CD4-positive, alpha-beta T cell treated with Interferon alpha-2 for 1 hour (primary cell): ENCODE measurements around the gene PRKD1.

ENCODE experiments used
- DNase-seq, 2 donors: peaks; one replicate each; pipeline ENCODE4 v3.0.0-alpha.2; 2020 to 2022

The PRKD1 gene

GRCh38 chr14:29829851-29830250 lies 97.8 kb downstream of the PRKD1 start:
- DNase-seq = no peak

- no peak for DNase-seq
Observed at GRCh38 chr14:29823816-29824215, 103.8 kb downstream of the PRKD1 start.

GRCh38 chr14:29822430-29822709 lies 105.3 kb downstream of the PRKD1 start:
- no peak for DNase-seq

GRCh38 chr14:29821661-29822429 lies 105.8 kb downstream of the PRKD1 start:
- DNase-seq = no peak

- DNase-seq = no peak
Observed at GRCh38 chr14:29821242-29821641, 106.4 kb downstream of the PRKD1 start.

DNA sequence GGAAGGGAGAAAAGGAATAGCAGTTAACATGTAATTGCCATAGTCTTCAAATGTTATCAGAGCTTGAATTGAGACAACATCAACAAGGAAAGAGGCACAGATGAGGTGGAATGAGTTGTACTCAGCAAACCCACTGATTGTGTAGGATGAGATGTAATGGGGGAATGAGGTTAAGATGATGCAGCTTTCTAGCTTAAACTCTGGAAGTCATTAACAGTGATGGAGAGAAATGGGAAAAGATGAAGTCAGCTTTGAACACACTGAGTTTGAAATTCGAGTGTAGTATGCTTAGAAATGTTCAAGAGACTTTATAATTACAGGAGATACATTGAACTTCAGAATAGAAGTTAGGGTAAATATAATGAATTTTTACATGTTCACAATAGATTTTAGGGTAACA lies 106.9 kb downstream of the PRKD1 start:
- DNase-seq = no peak

DNA sequence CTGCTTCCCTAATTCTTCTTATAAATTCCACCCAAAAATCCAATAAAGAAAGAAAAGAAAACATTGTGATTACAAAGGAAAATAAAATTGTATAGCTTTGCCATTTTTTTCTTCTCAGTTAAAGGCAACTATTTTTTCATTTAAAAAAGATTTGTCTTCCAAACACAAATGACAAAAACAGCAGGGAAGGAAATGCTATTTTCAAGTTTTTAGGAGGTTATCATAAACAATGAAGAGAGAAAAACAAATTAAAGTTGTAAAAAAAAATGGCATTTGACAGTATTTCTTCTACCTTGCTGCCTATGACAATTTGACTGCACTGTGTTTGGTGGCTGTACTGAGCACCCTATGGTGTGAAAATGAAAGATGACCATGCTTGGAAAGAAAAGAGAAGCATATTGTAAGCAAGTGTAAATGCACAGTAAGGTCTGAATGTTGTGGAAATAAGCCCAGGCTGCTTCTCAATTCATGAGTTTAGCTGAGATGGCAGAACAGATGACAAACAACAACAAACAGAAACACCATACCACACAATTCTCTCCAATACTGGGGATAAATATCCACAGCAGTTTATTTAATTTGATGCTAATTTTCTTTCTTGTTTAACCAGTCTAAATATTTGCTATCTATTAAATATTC lies 109.8 kb downstream of the PRKD1 start:
- DNase-seq = no peak

- DNase-seq = no peak
Observed at GRCh38 chr14:29815016-29815674, 112.5 kb downstream of the PRKD1 start.

DNA sequence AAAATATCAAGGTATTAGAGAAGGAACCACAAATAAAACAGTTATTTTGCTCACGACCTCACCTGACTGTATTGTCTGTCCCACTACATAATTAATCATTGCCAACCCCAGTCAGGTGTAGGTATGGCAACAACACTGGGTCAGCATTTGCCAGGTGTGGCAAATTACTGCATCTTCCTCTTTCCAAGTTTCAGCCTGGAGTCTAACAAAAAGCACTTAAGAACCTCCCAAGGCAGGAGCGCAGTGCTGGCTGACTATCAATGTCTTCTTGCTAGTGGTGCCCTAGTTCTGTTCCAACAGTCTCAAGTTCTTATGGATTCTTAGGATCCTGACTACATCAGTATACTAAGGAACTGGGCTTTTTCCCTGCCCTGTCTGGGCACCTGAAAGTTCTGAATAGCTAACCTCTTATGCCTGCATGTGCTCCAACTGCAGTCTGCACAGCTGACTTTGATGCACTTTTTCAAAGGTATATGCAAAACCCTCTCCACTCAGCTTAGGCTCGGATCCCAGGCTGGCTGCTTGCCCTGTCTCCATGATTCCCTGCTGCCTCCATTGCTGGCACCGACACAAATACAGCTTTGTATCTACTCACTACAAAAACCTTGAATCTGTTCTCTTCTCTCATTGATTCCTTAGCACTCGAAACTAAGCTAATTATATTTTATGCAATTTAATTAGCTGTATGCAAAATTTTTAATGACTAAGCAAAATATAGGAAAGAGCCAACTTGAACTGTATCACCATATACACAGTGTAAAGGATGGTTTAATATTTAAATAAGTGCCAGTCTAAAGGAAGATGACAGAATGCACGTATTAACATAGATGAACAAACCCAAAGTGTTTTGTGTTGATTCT lies 113.3 kb downstream of the PRKD1 start:
- DNase-seq = no peak

DNA sequence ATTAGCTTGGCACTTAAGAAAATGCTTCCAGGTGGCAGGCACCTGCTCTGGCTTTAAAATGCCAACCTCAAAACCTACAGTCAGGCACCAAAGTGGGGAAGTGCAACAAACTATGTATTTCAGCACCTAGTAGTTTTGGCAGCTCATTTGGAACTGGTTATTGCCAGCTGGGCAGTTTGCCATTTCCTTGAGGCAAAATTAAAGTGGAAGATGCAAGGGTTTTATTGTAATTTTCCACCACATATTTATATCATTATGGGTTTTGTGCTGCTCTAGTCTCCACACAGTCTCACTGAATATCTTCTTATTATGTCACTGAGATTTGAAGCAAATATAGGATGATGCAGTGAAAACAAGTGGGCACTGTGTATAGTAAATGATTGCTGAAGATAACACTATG lies 117.0 kb downstream of the PRKD1 start:
- DNase-seq = no peak

GRCh38 chr14:29810064-29810463 lies 117.6 kb downstream of the PRKD1 start:
- no peak for DNase-seq

DNA sequence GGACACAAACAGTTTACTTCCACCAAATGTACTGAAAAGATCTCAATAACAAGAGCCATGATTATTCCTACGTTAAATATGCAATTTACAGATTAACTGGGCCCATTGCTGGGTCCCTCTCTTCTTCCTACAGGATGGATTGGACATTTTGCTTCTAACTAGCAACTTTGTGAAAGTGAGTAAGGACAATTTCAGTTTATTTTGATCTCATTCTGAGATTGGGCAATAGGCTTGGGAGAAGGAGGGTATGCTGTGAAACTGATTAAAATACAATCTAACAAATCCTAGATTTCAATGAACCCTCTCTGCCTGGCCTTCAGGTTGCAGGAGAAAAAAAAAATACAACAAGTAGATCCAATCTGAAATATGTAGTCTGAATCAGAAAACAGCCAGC lies 121.5 kb downstream of the PRKD1 start:
- DNase-seq = no peak

DNA sequence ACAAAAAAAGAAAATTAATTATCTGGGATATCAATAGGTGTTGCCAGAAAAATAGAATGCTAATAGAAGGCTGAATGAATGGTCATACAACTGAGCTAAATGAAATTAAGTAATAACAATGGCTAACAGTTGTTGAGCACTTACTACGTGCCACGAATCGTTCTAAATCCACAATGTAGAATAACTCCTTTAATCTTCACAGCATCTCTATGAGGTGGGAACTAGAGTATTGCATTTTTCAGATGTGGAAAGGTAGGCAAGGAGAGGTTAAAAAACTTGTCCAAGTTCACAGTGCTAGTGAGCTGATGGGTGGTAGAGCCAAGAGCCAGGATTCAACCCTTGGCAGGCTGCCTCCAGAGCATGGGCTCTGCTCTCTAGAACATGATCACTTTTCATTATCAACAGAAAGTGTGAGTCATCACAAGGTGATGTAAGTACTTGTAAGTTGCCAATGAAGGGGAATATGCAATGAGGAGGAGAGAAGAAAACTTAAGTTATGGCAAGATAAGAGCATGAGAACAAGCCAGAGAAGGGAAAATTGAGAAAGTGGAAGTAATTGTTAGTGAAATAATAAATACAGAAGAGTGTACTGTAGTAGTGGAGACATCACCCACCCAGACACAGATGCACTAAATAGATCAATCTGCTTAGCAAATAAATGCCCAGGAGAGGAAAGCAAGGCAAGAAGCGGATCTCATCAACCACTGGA lies 122.1 kb downstream of the PRKD1 start:
- no peak for DNase-seq

DNA sequence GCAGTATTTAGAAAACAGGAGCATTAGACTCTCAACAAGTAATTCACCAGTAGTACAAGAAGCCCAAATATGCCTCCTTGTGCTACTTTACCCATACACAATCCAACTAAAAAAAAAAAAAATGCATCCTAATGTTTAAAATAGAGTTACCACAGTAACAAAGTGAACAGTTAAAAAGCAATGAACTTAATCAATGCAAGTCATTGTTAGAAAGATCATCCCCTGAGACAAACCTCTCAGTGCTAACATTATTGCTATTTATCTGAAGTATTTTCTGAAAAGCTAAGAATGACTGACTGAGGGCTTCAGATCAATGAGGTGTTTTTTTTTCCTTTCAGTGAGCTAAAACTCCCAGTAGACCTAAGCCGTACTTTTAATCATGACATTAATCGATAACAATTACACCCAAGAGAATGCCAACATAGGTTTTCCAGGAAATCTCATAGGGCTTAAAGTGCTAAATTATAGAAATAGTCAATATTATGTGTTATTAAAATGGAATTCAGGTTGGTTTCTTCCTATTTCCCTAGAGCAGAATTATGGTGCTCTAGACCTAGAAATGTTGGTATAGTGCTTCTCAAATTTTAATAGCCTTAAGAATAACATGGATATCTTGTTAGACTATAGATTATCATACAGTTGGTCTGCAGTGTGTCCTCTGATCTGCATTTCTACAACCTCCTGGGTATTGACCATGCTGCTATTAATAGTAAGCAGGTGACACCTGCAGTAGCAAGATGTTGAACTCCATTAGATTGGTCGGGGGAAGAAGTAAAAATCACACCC lies 123.0 kb downstream of the PRKD1 start:
- no peak for DNase-seq

DNA sequence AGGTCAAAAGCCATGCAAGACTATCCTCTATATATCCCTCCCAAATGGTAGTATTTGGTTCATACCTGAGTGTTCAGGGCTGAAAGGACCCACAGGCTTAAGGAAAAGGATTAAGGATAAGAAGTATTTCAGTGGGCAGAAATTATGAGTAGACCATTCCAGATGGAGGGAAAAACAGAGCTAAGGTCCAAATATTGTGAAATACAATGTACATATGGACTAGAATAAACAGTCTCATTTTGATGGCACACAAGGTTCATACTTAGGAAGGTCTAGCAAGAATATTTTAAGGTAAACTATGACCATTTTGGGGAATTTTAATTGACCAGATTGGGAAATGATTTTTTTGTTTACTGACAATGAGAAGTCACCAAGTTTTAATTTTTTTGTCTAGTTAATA lies 124.6 kb downstream of the PRKD1 start:
- DNase-seq = no peak

- DNase-seq = no peak
Observed at GRCh38 chr14:29802211-29802610, 125.4 kb downstream of the PRKD1 start.

- DNase-seq = no peak
Observed at GRCh38 chr14:29800961-29801360, 126.7 kb downstream of the PRKD1 start.

DNA sequence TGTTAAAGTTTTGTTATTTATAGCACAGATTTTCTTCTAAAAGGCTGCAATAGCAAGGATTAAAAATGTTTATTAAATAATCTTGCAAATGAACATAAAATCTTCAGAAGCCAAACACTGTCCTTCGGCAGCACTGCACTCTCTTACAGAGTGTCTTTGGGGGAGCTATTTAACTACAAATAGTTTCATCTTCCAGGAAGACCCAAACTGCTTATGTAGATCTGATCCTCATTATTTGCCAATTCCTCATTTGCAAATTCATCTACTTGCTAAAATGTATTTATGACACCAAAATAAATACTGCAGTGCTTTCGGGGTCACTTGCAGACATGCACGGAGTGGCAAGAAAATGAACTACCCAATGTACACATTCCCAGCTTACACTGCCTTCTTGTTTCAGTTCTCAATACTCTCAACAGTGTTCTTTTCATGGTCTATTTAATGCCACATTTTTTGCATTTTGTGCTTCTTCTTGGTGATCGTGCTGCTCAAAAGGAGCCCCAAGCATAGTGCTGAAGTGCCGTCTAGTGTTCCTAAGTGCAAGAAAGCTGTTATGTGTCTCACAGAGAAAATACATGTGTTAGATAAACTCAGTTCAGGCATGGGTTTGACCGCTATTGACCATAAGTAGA lies 128.1 kb downstream of the PRKD1 start:
- no peak for DNase-seq

DNA sequence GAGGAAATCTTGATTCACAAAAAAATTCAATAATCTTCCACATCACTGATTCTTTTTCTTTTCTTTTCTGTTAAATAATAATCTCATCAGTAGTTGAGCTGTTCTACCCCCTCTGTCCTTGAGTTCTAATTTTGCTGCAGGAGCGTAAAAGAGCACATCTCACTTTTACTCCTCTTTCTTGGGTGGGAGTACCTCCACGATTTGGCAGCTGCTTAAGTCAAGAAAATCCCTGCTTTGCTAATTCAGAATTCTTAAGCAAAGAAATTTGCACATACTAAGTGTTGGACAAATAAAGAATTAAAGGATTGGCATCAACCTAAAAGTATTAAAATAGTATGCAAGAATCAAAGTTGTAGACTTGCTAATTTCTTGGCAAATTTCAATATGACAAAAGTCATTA lies 128.8 kb downstream of the PRKD1 start:
- no peak for DNase-seq

DNA sequence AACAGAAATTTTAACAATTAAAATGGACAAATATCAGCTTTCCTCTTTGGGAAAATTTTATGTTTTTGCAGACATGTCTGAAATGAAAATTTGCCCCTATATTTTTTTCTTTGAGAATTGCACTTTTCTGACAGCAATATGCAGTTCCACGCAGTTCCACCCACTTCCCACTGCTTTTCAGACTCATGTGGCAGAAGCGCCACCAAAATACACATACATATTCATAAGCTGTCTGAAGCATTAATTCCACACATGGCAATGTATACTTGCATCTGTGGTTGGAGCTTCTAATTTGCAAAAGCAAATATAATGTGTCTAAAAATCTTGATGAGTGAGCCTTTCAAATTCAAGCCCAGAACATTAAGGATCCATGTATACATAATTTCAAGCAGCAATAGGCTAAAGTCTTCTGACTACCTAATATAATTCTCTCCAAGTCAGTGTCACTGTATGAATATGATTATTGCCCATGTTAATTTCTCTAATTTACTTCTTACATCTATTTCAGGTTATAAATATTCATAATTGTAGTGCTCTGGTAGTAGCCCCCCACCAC lies 129.5 kb downstream of the PRKD1 start:
- DNase-seq = no peak

- no peak for DNase-seq
Observed at GRCh38 chr14:29796853-29797252, 130.8 kb downstream of the PRKD1 start.
